Sigmoid colon (tissue), 4 donors: ENCODE data around the gene ZFP42.

Experiments
- CTCF ChIP-seq, 4 experiments: fragments of 450-650 bp in 3 of 4; fragments of 200-600 bp in 1 of 4; IDR thresholded peaks; one replicate each; pipeline ENCODE4 v1.5.1; 2016 to 2019; ENCODE audit warnings: antibody characterized with exemption in 4 of 4, mild to moderate bottlenecking in 3 of 4, moderate library complexity in 2 of 4
- EP300 ChIP-seq, 4 donors: sonication (generic); formaldehyde crosslinking; IDR thresholded peaks; one replicate each; pipeline ENCODE4 v1.6.1; 2017; ENCODE audit warnings: antibody characterized with exemption in 4 of 4
- POLR2A ChIP-seq, 2 donors: fragments of 450-650 bp; IDR thresholded peaks; one replicate each; pipeline ENCODE4 v1.6.1; 2016; ENCODE audit warnings: antibody characterized with exemption in 2 of 2, mild to moderate bottlenecking in 2 of 2, moderate library complexity in 2 of 2
- POLR2AphosphoS5 ChIP-seq, 4 donors: sonication (generic); formaldehyde crosslinking; IDR thresholded peaks; one replicate each; pipeline ENCODE4 v1.6.1; 2017; ENCODE audit warnings: antibody characterized with exemption in 4 of 4

GRCh38 chr4:188008377-188008776, 12.8 kb downstream of the ZFP42 start:
- no peak for TF ChIP-seq POLR2A (IDR thresholded peaks at IDR 0.05)
- no peak for TF ChIP-seq CTCF (IDR thresholded peaks at IDR 0.05)
- no peak for TF ChIP-seq POLR2AphosphoS5 (IDR thresholded peaks at IDR 0.05)
- TF ChIP-seq EP300 (IDR thresholded peaks at IDR 0.05), result no peak
